ENCODE results near the gene LHFPL6. TPM values are rescaled to one million over a fixed set of nuclear protein-coding genes. Genes with fewer than 3 reads are reported as not detected.

LHFPL6 gene
- total and polyA plus RNA-seq, 3 donors from 2014 or later = 37.3 to 65.5 (median 52.1) TPM

- no peak for DNase-seq
- H3K4me1 ChIP-seq = peaks cover 20% of the 10 kb centered on the region
- no peak overlapping the region for H3K27ac ChIP-seq
- no peaks in the 10 kb centered on the region for H3K27me3 ChIP-seq
- H3K9me3 ChIP-seq = no peaks in the 10 kb centered on the region
- no peak overlapping the region for H3K4me3 ChIP-seq
- intact Hi-C loops (cut with DNase I; ENCODE audit: low total_unique reads) = no loop called here
- WGBS, 2 donors = 76 to 81% methylated on average over 3 of the region's 3 CpGs
- H3K36me3 ChIP-seq (ENCODE audit: low read depth, missing control alignments) = no peaks in the 10 kb centered on the region
- TF ChIP-seq CTCF (IDR thresholded peaks at IDR 0.05) (no peak), POLR2A (IDR thresholded peaks at IDR 0.05) (no peak)
Measured at GRCh38 chr13:39402221-39402970, 200.6 kb downstream of the LHFPL6 start.

GRCh38 chr13:39401756-39402155, 201.2 kb downstream of the LHFPL6 start:
- DNase-seq = no peak

GRCh38 chr13:39401046-39401705, 201.8 kb downstream of the LHFPL6 start:
- Histone ChIP-seq H3K9me3 (no peaks in the 10 kb centered on the region), H3K36me3 (ENCODE audit: low read depth, missing control alignments) (no peaks in the 10 kb centered on the region), H3K4me3 (no peak overlapping the region), H3K27ac (peak overlapping the region in 1 of 2 donors; percentile 63), H3K27me3 (no peaks in the 10 kb centered on the region), H3K4me1 (peaks cover 28% of the 10 kb centered on the region)
- intact Hi-C loops (cut with DNase I; ENCODE audit: low total_unique reads) = no loop called here
- 72 to 79% methylated on average over 4 of the region's 4 CpGs for WGBS, 2 donors
- TF ChIP-seq CTCF (IDR thresholded peaks at IDR 0.05) = no peak
- no peak for TF ChIP-seq POLR2A (IDR thresholded peaks at IDR 0.05)
- DNase-seq = no peak

More at GRCh38 chr13:39401756-39402155, 201.2 kb downstream of the LHFPL6 start:
- no peaks in the 10 kb centered on the region for H3K9me3 ChIP-seq
- peak overlapping the region in 1 of 2 donors; percentile 63 for H3K27ac ChIP-seq
- TF ChIP-seq POLR2A (IDR thresholded peaks at IDR 0.05) (no peak), CTCF (IDR thresholded peaks at IDR 0.05) (no peak)
- no peaks in the 10 kb centered on the region for H3K27me3 ChIP-seq
- H3K4me1 ChIP-seq = peaks cover 23% of the 10 kb centered on the region
- H3K36me3 ChIP-seq (ENCODE audit: low read depth, missing control alignments) = no peaks in the 10 kb centered on the region
- intact Hi-C loops (cut with DNase I; ENCODE audit: low total_unique reads) = no loop called here
- H3K4me3 ChIP-seq = no peak overlapping the region
- 87 to 95% methylated on average over 3 of the region's 3 CpGs for WGBS, 2 donors

- H3K27ac ChIP-seq = no peak overlapping the region
- intact Hi-C loops (cut with DNase I; ENCODE audit: low total_unique reads) = no loop called here
- no peaks in the 10 kb centered on the region for H3K9me3 ChIP-seq
- TF ChIP-seq CTCF (IDR thresholded peaks at IDR 0.05) (no peak), POLR2A (IDR thresholded peaks at IDR 0.05) (no peak)
- H3K4me1 ChIP-seq = peaks cover 36% of the 10 kb centered on the region
- H3K27me3 ChIP-seq = no peaks in the 10 kb centered on the region
- no peaks in the 10 kb centered on the region for H3K36me3 ChIP-seq (ENCODE audit: low read depth, missing control alignments)
- no peak overlapping the region for H3K4me3 ChIP-seq
- DNase-seq = no peak
Measured at GRCh38 chr13:39399102-39399501, 203.9 kb downstream of the LHFPL6 start.
